ENCODE data around the gene PHYHIPL.

DNA sequence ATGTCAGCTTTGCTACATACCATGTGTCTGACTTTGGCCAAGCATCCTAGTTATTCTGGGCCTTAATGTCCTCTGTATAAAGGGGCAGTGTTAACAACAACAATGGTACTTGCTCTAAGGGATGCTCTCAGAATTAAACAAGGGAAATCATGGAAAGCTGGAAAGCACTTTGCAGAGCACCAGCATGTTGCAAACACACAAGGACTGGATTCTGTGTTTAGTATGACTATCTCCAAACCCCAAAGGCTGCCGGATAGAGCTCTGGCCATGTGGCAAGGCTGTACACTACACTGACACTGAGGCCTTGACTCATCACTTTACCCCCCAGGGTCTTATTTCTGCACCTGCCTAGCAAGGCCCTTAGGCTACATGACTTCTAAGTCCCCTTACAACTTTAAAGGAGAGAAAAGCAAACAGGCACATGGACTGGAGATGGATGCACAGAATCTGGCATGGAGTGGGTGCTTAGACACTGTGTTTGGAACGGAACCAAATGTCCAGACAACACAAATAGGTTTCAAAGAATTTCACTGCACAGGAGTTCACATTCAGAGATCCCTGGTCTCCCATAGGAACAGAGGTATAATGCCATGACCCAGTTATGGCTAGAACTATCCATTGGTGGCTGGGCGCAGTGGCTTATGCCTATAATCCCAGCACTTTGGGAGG is 111.3 kb downstream of the PHYHIPL start:
- TF ChIP-seq ZNF384 (IDR thresholded peaks at IDR 0.05) (no peak), ARNT (IDR thresholded peaks at IDR 0.05) (no peak), SP1 (IDR thresholded peaks at IDR 0.05) (no peak), L3MBTL2 (conservative IDR thresholded peaks at IDR 0.05) (no peak), LEF1 (IDR thresholded peaks at IDR 0.05; ENCODE audit: borderline replicate concordance) (no peak), TARDBP (IDR thresholded peaks at IDR 0.05) (no peak), SUZ12 (IDR thresholded peaks at IDR 0.05) (no peak), ELF4 (IDR thresholded peaks at IDR 0.05) (no peak), NFRKB (IDR thresholded peaks at IDR 0.05) (no peak)
- TF ChIP-seq, protein P1, sequence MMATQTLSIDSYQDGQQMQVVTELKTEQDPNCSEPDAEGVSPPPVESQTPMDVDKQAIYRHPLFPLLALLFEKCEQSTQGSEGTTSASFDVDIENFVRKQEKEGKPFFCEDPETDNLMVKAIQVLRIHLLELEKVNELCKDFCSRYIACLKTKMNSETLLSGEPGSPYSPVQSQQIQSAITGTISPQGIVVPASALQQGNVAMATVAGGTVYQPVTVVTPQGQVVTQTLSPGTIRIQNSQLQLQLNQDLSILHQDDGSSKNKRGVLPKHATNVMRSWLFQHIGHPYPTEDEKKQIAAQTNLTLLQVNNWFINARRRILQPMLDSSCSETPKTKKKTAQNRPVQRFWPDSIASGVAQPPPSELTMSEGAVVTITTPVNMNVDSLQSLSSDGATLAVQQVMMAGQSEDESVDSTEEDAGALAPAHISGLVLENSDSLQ (IDR thresholded peaks at IDR 0.05) = no peak

All from HEK293T (cell line).